ENCODE data around the gene GLG1. TPM values are rescaled to one million over a fixed set of nuclear protein-coding genes. Genes with fewer than 3 reads are reported as not detected.

The GLG1 gene
- total and polyA plus RNA-seq, 2 donors (not counting 3 experiments of a cell fraction or from before 2014, with no cell fraction given) = 86.3 to 165 TPM

- no peaks in the 10 kb centered on the region for H3K36me3 ChIP-seq (ENCODE audit: control insufficient read depth in 2 of 2, extremely low read depth in 1 of 2, insufficient read depth in 2 of 2, low read length in 2 of 2)
- FAIRE-seq = no peak
- no peak overlapping the region for H3K27ac ChIP-seq (ENCODE audit: insufficient read depth, low read depth, low read length)
- peak overlapping the region; percentile 91 for H3K9ac ChIP-seq (replicated peaks; ENCODE audit: extremely low read depth, insufficient read depth, low read length)
- H3K4me2 ChIP-seq (ENCODE audit: insufficient read depth, low read length) = peak overlapping the region; percentile 95
- dilution Hi-C loops (cut with MboI; ENCODE audit: extremely low pct_ligation_motif_present, low sequenced_read_pairs) = no loop called here
- H3K79me2 ChIP-seq (ENCODE audit: control insufficient read depth, insufficient read depth, low read length) = peaks cover 61% of the 10 kb centered on the region
- no peak overlapping the region for H2AFZ ChIP-seq (ENCODE audit: low read depth, low read length)
- peak; percentile 37 for DNase-seq (ENCODE audit: low read depth, low spot score)
- no peaks in the 10 kb centered on the region for H3K27me3 ChIP-seq (ENCODE audit: control insufficient read depth in 2 of 2, insufficient read depth in 2 of 2, low read length in 2 of 2)
- intact Hi-C loops (cut with micrococcal nuclease) = loop anchor here (5.0 kb wide), 2 partner anchors 103 to 308 kb away; partner anchors contain the start of gene PSMD7
- ChIA-PET CTCF (no interaction called here), POLR2A (interaction anchor here (0.7 kb wide), 1 partner anchor 445 kb away, joined by 14 read pairs; no protein-coding TSS in a partner anchor)
- H3K4me3 ChIP-seq (replicated peaks in 1 of 3; ENCODE audit: insufficient read depth in 1 of 3, low read depth in 1 of 3, low read length in 3 of 3) = peak overlapping the region; percentile 79 to 86 (median 85)
- BruUV-seq (replicated peaks) = no TSS peak
- TF ChIP-seq POLR2A (IDR thresholded peaks at IDR 0.05; ENCODE audit: low read depth, low read length) (no peak), MYC (IDR thresholded peaks at IDR 0.05; ENCODE audit: low read depth, low read length) (no peak), MAX (IDR thresholded peaks at IDR 0.05; ENCODE audit: insufficient read depth, insufficient read length) (no peak)
- TF ChIP-seq, protein P1, sequence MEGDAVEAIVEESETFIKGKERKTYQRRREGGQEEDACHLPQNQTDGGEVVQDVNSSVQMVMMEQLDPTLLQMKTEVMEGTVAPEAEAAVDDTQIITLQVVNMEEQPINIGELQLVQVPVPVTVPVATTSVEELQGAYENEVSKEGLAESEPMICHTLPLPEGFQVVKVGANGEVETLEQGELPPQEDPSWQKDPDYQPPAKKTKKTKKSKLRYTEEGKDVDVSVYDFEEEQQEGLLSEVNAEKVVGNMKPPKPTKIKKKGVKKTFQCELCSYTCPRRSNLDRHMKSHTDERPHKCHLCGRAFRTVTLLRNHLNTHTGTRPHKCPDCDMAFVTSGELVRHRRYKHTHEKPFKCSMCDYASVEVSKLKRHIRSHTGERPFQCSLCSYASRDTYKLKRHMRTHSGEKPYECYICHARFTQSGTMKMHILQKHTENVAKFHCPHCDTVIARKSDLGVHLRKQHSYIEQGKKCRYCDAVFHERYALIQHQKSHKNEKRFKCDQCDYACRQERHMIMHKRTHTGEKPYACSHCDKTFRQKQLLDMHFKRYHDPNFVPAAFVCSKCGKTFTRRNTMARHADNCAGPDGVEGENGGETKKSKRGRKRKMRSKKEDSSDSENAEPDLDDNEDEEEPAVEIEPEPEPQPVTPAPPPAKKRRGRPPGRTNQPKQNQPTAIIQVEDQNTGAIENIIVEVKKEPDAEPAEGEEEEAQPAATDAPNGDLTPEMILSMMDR (IDR thresholded peaks at IDR 0.05; ENCODE audit: extremely low read depth in 1 of 2, insufficient read depth in 1 of 2, low read depth in 1 of 2, low read length in 2 of 2) = no peak
- H3K9me1 ChIP-seq (replicated peaks; ENCODE audit: control insufficient read depth, extremely low read depth, insufficient read depth, low read length) = peaks cover 3% of the 10 kb centered on the region
- no peaks in the 10 kb centered on the region for H3K9me3 ChIP-seq (replicated peaks; ENCODE audit: control insufficient read depth, insufficient read depth, low read length)
- no peaks in the 10 kb centered on the region for H4K20me1 ChIP-seq (replicated peaks; ENCODE audit: control insufficient read depth, extremely low read depth, insufficient read depth, low read length)
- peaks cover 36% of the 10 kb centered on the region for H3K4me1 ChIP-seq (ENCODE audit: control insufficient read depth, extremely low read depth, insufficient read depth, low read length)
Measured at GRCh38 chr16:74605332-74605731, 1.6 kb downstream of the GLG1 start.

DNA sequence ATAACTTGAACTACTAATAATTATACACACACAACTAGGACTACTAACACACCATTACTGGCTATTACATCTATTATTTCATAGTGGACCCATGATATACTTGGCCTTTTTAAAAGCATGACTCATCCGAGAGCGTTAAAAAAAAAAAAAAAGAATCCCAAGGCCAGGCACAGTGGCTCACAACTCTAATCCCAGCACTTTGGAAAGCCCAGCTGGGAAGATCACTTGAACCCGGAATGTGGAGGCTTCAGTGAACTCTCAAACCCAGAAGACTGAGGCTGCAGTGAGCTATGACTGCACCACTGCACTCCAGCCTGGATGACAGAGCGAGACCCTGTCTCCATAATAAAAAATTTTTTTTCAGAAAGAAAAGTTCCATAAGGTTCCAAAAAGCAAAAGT is 3.1 kb downstream of the GLG1 start:
- Histone ChIP-seq H3K4me1 (ENCODE audit: control insufficient read depth, extremely low read depth, insufficient read depth, low read length) (peaks cover 36% of the 10 kb centered on the region), H3K27ac (ENCODE audit: insufficient read depth, low read depth, low read length) (no peak overlapping the region), H3K9me3 (replicated peaks; ENCODE audit: control insufficient read depth, insufficient read depth, low read length) (no peaks in the 10 kb centered on the region), H2AFZ (ENCODE audit: low read depth, low read length) (no peak overlapping the region), H3K9ac (replicated peaks; ENCODE audit: extremely low read depth, insufficient read depth, low read length) (no peak overlapping the region), H4K20me1 (replicated peaks; ENCODE audit: control insufficient read depth, extremely low read depth, insufficient read depth, low read length) (no peaks in the 10 kb centered on the region), H3K9me1 (replicated peaks; ENCODE audit: control insufficient read depth, extremely low read depth, insufficient read depth, low read length) (peaks cover 3% of the 10 kb centered on the region), H3K4me3 (replicated peaks in 1 of 3; ENCODE audit: insufficient read depth in 1 of 3, low read depth in 1 of 3, low read length in 3 of 3) (no peak overlapping the region), H3K79me2 (ENCODE audit: control insufficient read depth, insufficient read depth, low read length) (peaks cover 74% of the 10 kb centered on the region), H3K4me2 (ENCODE audit: insufficient read depth, low read length) (peak overlapping the region; percentile 95), H3K27me3 (ENCODE audit: control insufficient read depth in 2 of 2, insufficient read depth in 2 of 2, low read length in 2 of 2) (no peaks in the 10 kb centered on the region), H3K36me3 (ENCODE audit: control insufficient read depth in 2 of 2, extremely low read depth in 1 of 2, insufficient read depth in 2 of 2, low read length in 2 of 2) (no peaks in the 10 kb centered on the region)
- DNase-seq (ENCODE audit: low read depth, low spot score) (peak; percentile 49), FAIRE-seq (peak; percentile 8)
- CTCF ChIA-PET = no interaction called here
- BruUV-seq (replicated peaks) = no TSS peak
- intact Hi-C loops (cut with micrococcal nuclease) (no loop called here), dilution Hi-C loops (cut with MboI; ENCODE audit: extremely low pct_ligation_motif_present, low sequenced_read_pairs) (no loop called here)
- TF ChIP-seq FOS (IDR thresholded peaks at IDR 0.05; ENCODE audit: borderline replicate concordance, insufficient read depth, low read length) = peak; percentile 80
- no peak for TF ChIP-seq POLR2AphosphoS5 (IDR thresholded peaks at IDR 0.05; ENCODE audit: insufficient read depth, low read depth, low read length)
- no peak for TF ChIP-seq GATA2 (IDR thresholded peaks at IDR 0.05; ENCODE audit: insufficient read depth, insufficient read length, low read depth, low read length)
- TF ChIP-seq JUN (IDR thresholded peaks at IDR 0.05; ENCODE audit: borderline replicate concordance, insufficient read depth, insufficient read length, low read depth) = peak; percentile 63
- POLR2A ChIA-PET = no interaction called here

Measured in endothelial cell of umbilical vein (primary cell).